ENCODE measurements around the gene HLA-DRA.

HLA-DRA gene

DNA sequence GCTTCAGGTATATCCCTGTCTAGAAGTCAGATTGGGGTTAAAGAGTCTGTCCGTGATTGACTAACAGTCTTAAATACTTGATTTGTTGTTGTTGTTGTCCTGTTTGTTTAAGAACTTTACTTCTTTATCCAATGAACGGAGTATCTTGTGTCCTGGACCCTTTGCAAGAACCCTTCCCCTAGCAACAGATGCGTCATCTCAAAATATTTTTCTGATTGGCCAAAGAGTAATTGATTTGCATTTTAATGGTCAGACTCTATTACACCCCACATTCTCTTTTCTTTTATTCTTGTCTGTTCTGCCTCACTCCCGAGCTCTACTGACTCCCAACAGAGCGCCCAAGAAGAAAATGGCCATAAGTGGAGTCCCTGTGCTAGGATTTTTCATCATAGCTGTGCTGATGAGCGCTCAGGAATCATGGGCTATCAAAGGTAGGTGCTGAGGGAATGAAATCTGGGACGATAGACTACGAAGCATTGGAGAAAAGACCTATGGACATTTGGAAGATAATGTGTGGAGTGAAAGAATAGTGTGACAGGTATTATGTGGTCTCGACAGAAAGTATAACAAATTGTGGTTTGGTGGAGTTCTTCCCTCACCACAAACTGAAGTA is at the start of gene HLA-DRA:
HLA-DRA (plus strand) TSS at position 286 of the 613 bp plus-strand sequence; CDS start at position 350, 64 bp downstream.
- Histone ChIP-seq H3K4me3 (peak within 1 kb of the TSS; percentile 71 to 92 (median 79)), H3K36me3 (peaks cover 29 to 43% (median 37%) of the 10 kb centered on the region in 11 experiments), H3K27me3 (no peaks in the 10 kb centered on the region), H3K9me3 (replicated peaks in 1 of 11) (peaks cover 0 to 9% (median 0%) of the 10 kb centered on the region in 11 experiments; a peak in 4 of 22 replicates), H3K4me1 (peaks cover 63 to 72% (median 67%) of the 10 kb centered on the region in 10 experiments), H3K27ac (peak within 1 kb of the TSS; percentile 82 to 98 (median 92)), H3K9ac (peak within 1 kb of the TSS; percentile 84 to 98 (median 90)), H4K20me1 (peaks cover 7 to 44% (median 34%) of the 10 kb centered on the region in 11 experiments; a peak in 12 of 22 replicates), H3K4me2 (peak within 1 kb of the TSS; percentile 78 to 97 (median 93))
- no peak for TF ChIP-seq Cebpa-rat (IDR thresholded peaks at IDR 0.05)

DNA sequence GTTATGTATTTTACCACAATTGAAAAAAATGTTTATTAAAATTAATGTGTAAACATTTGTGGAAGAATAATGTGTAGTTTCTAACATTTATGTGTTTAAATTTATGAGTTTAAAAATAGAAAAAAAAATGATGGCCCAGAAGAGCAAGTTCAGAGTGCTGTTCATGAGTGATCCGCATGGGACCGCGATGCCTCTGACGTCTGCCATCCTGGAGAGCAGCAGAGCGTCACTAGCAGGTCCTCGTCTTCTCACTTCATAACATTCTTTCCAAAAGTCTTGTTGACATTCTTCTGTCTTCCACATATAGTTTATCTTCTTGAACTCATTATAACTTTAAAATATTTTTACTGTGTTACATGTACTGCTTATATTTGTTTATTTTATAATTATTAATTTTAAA is 48.2 kb upstream of the HLA-DRA start:
- H4K20me1 ChIP-seq = no peaks in the 10 kb centered on the region

DNA sequence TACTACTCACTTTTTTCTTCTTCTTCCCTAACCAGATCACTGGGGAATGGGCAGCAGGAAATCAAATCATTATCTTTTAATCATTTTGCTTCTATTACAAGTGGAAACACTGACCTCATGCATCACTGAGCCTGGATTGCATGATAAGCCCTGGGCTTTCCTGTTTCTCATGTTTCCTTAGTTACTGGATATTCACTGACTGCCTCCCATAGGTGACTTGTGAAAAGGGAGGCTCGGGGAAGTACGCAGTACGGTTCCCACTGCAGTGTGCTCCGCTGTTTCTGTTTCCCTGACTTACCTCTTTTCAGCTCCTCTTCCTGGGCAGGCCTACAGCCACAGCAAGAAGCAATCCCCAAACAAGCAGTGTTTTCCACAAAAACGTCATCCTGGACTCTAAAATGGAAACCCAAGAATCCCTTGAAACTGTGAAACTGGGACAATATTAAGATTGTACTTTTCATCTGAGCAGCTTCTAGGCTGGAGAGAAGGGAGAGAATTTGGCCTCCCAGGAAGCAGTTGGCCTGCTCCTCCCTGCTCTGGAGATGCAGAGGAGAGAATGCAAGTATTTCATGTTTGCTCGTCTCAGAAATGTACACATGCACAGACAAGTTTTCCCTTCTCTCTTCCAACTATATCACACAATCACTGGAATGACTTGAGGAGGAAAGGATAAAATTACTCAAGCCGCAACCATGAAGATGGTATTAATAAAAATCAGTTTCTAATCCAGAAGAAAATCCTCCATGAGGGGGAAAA is 45.8 kb upstream of the HLA-DRA start:
- Histone ChIP-seq H3K4me1 (peaks cover 13 to 25% (median 15%) of the 10 kb centered on the region in 10 experiments), H3K4me3 (no peak overlapping the region), H3K27ac (peak overlapping the region in 4 of 11 experiments; percentile 15 to 17 (median 15); a peak in 5 of 22 replicates), H3K36me3 (no peaks in the 10 kb centered on the region), H4K20me1 (no peaks in the 10 kb centered on the region), H3K9me3 (replicated peaks in 1 of 11) (no peaks in the 10 kb centered on the region), H3K9ac (no peak overlapping the region), H3K4me2 (peak overlapping the region in 10 of 11 experiments; percentile 39 to 63 (median 48); a peak in 21 of 22 replicates), H3K27me3 (no peaks in the 10 kb centered on the region)
- TF ChIP-seq Cebpa-rat (IDR thresholded peaks at IDR 0.05) = 0 out of 22 replicates have a peak, but pooled peaks of 1 of the 11 experiments have one; percentile 40

More for the DNA sequence above, 48.2 kb upstream of the HLA-DRA start:
- no peaks in the 10 kb centered on the region for H3K36me3 ChIP-seq
- peaks cover 5 to 19% (median 14%) of the 10 kb centered on the region in 10 experiments; a peak in 19 of 20 replicates for H3K4me1 ChIP-seq
- no peaks in the 10 kb centered on the region for H3K9me3 ChIP-seq (replicated peaks in 1 of 11)
- TF ChIP-seq Cebpa-rat (IDR thresholded peaks at IDR 0.05) = no peak
- H3K9ac ChIP-seq = no peak overlapping the region
- H3K27ac ChIP-seq = no peak overlapping the region
- H3K27me3 ChIP-seq = no peaks in the 10 kb centered on the region
- no peak overlapping the region for H3K4me2 ChIP-seq
- H3K4me3 ChIP-seq = no peak overlapping the region

DNA sequence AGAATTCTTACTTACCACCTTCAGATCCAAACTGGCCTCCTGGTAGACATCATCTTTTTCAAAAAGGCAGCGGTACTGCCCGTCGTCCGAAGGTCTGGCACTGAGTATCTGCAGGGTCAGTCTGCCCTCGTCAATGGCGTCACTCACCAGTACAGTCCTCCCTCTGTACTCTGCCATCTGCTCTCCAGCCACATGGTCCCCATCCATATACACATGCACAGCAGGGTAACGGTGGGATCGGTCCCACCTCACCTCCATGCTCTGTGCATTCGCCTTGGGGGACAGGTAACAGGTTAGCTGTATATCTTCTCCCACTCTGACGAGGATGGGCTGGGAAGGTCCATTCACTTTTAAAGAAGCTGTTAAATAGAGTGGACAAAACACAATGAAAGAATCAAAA is 43.7 kb upstream of the HLA-DRA start:
- Histone ChIP-seq H3K27me3 (no peaks in the 10 kb centered on the region), H3K27ac (no peak overlapping the region)
- TF ChIP-seq Cebpa-rat (IDR thresholded peaks at IDR 0.05) = no peak

DNA sequence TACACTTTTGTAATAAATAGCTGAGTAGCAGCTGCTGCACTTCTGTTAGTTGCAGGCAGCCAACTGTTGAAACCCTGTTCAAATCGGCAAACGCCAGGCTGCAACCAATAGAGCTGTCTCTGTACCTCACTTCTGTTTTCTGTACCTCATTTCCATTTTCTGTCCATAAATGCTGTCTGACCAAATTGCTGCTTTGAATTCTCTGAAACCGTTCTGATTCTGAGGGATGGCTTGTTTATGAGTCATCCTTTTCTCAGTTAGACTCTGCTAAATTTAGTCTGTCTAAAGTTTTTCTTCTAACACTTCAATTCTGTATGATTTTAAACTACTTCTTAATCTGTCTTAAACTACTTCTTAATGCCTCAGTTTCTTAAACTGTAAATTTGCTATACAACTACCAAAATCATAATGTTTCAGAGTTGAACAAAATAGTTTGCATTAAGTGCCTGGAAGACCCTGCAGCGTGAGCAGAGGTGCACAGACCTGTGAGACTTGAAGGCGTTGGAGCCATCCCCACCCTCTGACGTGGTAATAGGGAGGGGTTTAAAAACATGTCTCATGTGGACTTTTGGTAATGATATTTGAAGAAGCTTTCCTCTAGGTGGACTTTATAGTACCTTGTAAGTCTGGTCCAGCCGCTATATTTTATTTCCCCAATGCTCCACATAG is 42.3 kb upstream of the HLA-DRA start:
- no peak overlapping the region for H3K9ac ChIP-seq
- H3K4me3 ChIP-seq = no peak overlapping the region
- TF ChIP-seq Cebpa-rat (IDR thresholded peaks at IDR 0.05) = no peak
- no peaks in the 10 kb centered on the region for H3K36me3 ChIP-seq
- no peaks in the 10 kb centered on the region for H4K20me1 ChIP-seq
- H3K4me1 ChIP-seq = peaks cover 13 to 25% (median 15%) of the 10 kb centered on the region in 10 experiments
- no peaks in the 10 kb centered on the region for H3K9me3 ChIP-seq (replicated peaks in 1 of 11)
- H3K4me2 ChIP-seq = peak overlapping the region in 3 of 11 experiments; percentile 10 to 50 (median 29); a peak in 4 of 22 replicates
- H3K27me3 ChIP-seq = no peaks in the 10 kb centered on the region
- no peak overlapping the region for H3K27ac ChIP-seq

More for the DNA sequence above, 43.7 kb upstream of the HLA-DRA start:
- no peaks in the 10 kb centered on the region for H4K20me1 ChIP-seq
- no peaks in the 10 kb centered on the region for H3K9me3 ChIP-seq (replicated peaks in 1 of 11)
- H3K9ac ChIP-seq = no peak overlapping the region
- no peaks in the 10 kb centered on the region for H3K36me3 ChIP-seq
- H3K4me3 ChIP-seq = no peak overlapping the region
- peaks cover 13 to 25% (median 15%) of the 10 kb centered on the region in 10 experiments for H3K4me1 ChIP-seq
- H3K4me2 ChIP-seq = no peak overlapping the region

DNA sequence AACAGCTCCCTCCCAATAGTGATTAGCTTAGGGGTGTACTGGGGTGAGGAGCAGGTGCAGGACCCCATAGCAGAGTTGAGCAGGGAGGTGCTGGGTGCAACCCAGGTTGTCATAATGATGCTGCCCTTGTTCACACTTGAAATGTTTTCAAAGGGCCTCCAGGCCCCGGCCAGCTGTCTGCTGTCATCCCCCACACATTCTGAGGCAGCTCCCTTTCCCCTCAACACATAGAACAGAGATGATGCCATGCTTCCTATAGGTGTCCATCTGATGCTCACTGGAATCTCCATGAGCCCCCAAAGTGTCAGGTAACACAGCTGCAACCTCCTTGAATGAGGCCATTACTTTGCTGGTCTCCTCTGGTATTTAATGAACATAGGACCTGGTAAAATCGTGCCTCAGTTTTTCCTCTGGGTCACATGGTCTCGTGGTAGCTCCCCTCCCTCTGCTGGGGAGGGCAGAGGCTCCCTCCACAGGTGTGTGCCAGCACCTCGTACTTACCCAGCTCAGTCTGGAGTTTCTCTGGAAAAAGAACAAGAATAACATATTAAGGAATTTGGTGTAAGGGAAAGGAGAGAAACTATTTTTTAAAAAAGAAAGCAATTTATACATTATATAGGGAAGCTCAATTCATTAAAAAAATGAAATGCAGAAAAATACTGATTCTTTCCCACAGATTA is 38.3 kb upstream of the HLA-DRA start:
- H4K20me1 ChIP-seq = no peaks in the 10 kb centered on the region
- H3K4me2 ChIP-seq = no peak overlapping the region
- no peaks in the 10 kb centered on the region for H3K9me3 ChIP-seq (replicated peaks in 1 of 11)
- peaks cover 0 to 13% (median 0%) of the 10 kb centered on the region in 10 experiments; a peak in 6 of 20 replicates for H3K4me1 ChIP-seq
- TF ChIP-seq Cebpa-rat (IDR thresholded peaks at IDR 0.05) = no peak
- H3K27ac ChIP-seq = no peak overlapping the region
- no peaks in the 10 kb centered on the region for H3K36me3 ChIP-seq
- no peak overlapping the region for H3K9ac ChIP-seq
- no peaks in the 10 kb centered on the region for H3K27me3 ChIP-seq
- no peak overlapping the region for H3K4me3 ChIP-seq

DNA sequence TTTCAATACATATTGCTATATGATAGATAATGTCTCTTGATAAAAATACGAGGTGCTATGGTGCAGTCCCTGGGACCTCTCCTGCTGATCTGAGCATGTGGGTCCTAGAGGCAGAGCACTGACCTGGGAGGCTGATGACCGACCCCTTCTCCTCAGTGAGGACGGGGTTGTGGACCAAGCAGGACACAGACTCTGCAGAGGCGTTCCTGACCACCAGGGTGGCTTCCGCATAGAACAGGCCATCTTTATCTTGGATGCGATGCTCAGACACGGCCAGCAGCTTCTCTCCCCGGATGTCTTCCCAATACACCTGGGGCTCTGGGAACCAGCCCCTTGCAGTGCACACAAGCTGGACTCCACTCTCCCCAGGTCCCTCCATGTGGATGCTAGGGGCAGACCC is 36.9 kb upstream of the HLA-DRA start:
- Histone ChIP-seq H3K9ac (no peak overlapping the region), H3K27me3 (no peaks in the 10 kb centered on the region), H3K4me2 (no peak overlapping the region), H3K4me3 (no peak overlapping the region), H4K20me1 (no peaks in the 10 kb centered on the region), H3K4me1 (peaks cover 0 to under 1% (median 0%) of the 10 kb centered on the region in 10 experiments; a peak in 2 of 20 replicates), H3K27ac (no peak overlapping the region), H3K9me3 (replicated peaks in 1 of 11) (no peaks in the 10 kb centered on the region), H3K36me3 (no peaks in the 10 kb centered on the region)
- TF ChIP-seq Cebpa-rat (IDR thresholded peaks at IDR 0.05) = no peak

DNA sequence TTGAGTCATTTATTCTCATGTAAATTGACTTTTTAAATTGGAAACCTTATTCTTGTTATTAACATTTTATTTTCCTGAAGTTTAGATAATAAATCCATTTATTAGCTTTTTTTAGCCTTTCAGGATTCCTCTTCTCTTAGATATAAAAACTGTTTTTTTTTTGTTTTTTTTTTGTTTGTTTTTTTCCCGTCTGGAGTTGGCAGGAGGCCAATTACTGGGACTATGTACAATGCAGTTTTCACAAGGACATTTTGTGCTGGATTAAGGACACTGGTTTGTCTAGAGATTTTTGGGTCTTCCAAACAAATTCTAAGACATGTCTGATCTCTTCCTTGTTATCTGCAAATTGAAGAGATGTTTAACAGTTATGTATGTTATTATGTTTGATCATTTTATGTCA is 34.0 kb upstream of the HLA-DRA start:
- Histone ChIP-seq H3K27ac (no peak overlapping the region), H3K9me3 (replicated peaks in 1 of 11) (no peaks in the 10 kb centered on the region), H3K9ac (no peak overlapping the region), H3K27me3 (no peaks in the 10 kb centered on the region), H4K20me1 (no peaks in the 10 kb centered on the region), H3K36me3 (no peaks in the 10 kb centered on the region), H3K4me1 (no peaks in the 10 kb centered on the region), H3K4me3 (no peak overlapping the region), H3K4me2 (no peak overlapping the region)
- no peak for TF ChIP-seq Cebpa-rat (IDR thresholded peaks at IDR 0.05)
